ENCODE measurements around the gene CST11.

CST11 gene

GRCh38 chr20:23436681-23437080 is 16.0 kb downstream of the CST11 start:
- no peak for TF ChIP-seq MAX (IDR thresholded peaks at IDR 0.05)
- TF ChIP-seq TCF12 (IDR thresholded peaks at IDR 0.05; ENCODE audit: low read depth) = no peak
- no peak for TF ChIP-seq EGR1 (IDR thresholded peaks at IDR 0.05)
- TF ChIP-seq EP300 (IDR thresholded peaks at IDR 0.05; ENCODE audit: borderline replicate concordance) = no peak
- no peak for TF ChIP-seq CEBPB (IDR thresholded peaks at IDR 0.05)
- no peak for TF ChIP-seq RAD21 (IDR thresholded peaks at IDR 0.05; ENCODE audit: low read depth)
- TF ChIP-seq YY1 (IDR thresholded peaks at IDR 0.05; ENCODE audit: low read depth) = no peak
- TF ChIP-seq ZBTB7A (IDR thresholded peaks at IDR 0.05; ENCODE audit: low read depth) = no peak
- TF ChIP-seq, protein P1, sequence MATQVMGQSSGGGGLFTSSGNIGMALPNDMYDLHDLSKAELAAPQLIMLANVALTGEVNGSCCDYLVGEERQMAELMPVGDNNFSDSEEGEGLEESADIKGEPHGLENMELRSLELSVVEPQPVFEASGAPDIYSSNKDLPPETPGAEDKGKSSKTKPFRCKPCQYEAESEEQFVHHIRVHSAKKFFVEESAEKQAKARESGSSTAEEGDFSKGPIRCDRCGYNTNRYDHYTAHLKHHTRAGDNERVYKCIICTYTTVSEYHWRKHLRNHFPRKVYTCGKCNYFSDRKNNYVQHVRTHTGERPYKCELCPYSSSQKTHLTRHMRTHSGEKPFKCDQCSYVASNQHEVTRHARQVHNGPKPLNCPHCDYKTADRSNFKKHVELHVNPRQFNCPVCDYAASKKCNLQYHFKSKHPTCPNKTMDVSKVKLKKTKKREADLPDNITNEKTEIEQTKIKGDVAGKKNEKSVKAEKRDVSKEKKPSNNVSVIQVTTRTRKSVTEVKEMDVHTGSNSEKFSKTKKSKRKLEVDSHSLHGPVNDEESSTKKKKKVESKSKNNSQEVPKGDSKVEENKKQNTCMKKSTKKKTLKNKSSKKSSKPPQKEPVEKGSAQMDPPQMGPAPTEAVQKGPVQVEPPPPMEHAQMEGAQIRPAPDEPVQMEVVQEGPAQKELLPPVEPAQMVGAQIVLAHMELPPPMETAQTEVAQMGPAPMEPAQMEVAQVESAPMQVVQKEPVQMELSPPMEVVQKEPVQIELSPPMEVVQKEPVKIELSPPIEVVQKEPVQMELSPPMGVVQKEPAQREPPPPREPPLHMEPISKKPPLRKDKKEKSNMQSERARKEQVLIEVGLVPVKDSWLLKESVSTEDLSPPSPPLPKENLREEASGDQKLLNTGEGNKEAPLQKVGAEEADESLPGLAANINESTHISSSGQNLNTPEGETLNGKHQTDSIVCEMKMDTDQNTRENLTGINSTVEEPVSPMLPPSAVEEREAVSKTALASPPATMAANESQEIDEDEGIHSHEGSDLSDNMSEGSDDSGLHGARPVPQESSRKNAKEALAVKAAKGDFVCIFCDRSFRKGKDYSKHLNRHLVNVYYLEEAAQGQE (IDR thresholded peaks at IDR 0.05; ENCODE audit: low read depth) = no peak
- no peak for TF ChIP-seq FOXM1 (IDR thresholded peaks at IDR 0.05; ENCODE audit: borderline replicate concordance, low read depth)
- TF ChIP-seq USF1 (IDR thresholded peaks at IDR 0.05) = no peak
- no peak for TF ChIP-seq TAF1 (IDR thresholded peaks at IDR 0.05; ENCODE audit: low read depth)
- no peak for TF ChIP-seq CREB1 (IDR thresholded peaks at IDR 0.05; ENCODE audit: low read depth)
- no peak for TF ChIP-seq TEAD4 (IDR thresholded peaks at IDR 0.05)
- no peak for TF ChIP-seq NFIC (IDR thresholded peaks at IDR 0.05)

DNA sequence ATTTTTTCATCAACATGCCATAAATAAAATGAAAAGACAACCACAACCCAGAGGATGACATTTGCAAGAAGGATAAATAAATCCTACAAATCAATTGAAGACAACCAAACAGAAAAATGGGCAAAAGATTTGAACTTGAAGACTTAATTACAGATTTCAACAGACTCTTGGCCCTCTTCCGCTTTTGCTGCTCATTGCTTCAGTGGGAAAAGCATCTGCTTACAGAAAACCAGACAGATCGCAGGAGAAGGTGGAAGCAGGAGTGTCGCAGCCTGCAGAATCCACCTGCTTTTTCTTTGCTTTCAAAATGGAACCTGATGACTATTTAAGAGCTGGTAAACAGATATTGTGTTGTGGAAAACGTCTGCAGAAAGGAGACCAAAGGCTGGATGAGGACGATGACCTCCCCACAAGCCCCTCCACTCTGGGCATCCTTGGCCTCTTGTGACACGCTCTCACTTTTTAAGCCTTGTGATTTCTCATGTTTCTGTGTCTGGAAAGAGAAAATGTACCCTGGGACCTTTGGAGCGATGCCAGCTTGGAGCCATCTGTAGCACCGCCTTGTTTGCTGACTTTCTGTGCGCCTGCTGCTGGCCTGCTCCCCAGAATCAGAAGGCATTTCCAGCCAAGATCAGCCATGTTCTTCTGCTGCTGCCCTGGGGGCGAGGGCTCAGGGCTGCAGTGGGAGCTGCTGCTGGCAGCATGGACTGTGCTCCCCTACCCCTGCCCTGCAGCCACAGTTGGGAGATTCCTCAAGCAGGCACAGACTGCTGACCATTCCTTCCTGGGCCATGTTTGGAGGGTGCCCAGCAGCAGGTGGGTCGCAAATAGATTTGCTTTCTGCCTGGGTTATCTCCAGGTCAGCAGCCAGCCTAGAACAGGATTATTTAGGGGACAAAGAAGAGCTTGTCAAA is 16.8 kb downstream of the CST11 start:
- TF ChIP-seq RAD21 (IDR thresholded peaks at IDR 0.05; ENCODE audit: low read depth) (no peak), YY1 (IDR thresholded peaks at IDR 0.05; ENCODE audit: low read depth) (no peak), MAX (IDR thresholded peaks at IDR 0.05) (no peak), TAF1 (IDR thresholded peaks at IDR 0.05; ENCODE audit: low read depth) (no peak), USF1 (IDR thresholded peaks at IDR 0.05) (no peak), TCF12 (IDR thresholded peaks at IDR 0.05; ENCODE audit: low read depth) (no peak), CEBPB (IDR thresholded peaks at IDR 0.05) (no peak), FOXM1 (IDR thresholded peaks at IDR 0.05; ENCODE audit: borderline replicate concordance, low read depth) (no peak), EP300 (IDR thresholded peaks at IDR 0.05; ENCODE audit: borderline replicate concordance) (no peak), TEAD4 (IDR thresholded peaks at IDR 0.05) (no peak), CREB1 (IDR thresholded peaks at IDR 0.05; ENCODE audit: low read depth) (no peak), EGR1 (IDR thresholded peaks at IDR 0.05) (no peak), NFIC (IDR thresholded peaks at IDR 0.05) (no peak), ZBTB7A (IDR thresholded peaks at IDR 0.05; ENCODE audit: low read depth) (no peak)
- TF ChIP-seq, protein P1 (IDR thresholded peaks at IDR 0.05; ENCODE audit: low read depth) = no peak

DNA sequence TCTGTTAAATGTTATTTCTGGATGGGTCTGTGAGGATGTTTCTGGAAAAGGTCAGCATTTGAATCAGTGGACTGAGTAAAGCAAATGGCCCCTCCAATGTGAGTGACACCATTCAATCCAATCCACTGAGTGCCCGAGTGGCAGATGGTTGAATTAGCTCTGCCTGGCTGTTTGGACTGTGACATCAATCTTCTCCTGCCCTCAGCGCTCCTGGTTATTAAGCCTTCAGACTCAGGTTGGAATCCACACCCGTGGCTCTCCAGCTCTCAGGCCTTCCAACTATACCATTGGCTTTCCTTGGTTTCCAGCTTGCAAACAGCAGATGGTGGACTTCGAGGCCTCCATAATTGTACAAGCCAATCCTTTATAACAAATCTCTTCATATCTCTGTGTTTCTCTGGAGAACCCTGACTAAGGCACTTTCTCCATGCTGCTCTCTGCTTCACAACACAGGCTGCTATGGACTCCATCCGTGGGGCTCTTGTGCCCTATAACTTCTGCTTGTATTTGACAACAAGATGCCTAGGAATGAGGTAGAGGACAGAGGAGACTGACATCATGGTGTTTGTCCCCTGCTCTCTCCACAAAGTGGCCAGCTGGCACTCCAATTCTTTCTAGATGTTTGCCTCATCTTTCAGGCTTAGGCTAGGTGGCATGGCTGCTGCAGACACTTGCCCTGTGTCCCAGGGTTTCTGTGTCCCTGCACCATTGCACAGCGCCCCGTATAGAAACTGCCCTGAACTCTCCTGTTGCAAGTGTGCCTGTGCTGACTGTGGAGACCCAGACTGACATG is 18.0 kb downstream of the CST11 start:
- no peak for TF ChIP-seq TAF1 (IDR thresholded peaks at IDR 0.05; ENCODE audit: low read depth)
- TF ChIP-seq, protein P1 (IDR thresholded peaks at IDR 0.05; ENCODE audit: low read depth) = no peak
- TF ChIP-seq FOXM1 (IDR thresholded peaks at IDR 0.05; ENCODE audit: borderline replicate concordance, low read depth) = no peak
- TF ChIP-seq NFIC (IDR thresholded peaks at IDR 0.05) = no peak
- TF ChIP-seq TEAD4 (IDR thresholded peaks at IDR 0.05) = no peak
- no peak for TF ChIP-seq YY1 (IDR thresholded peaks at IDR 0.05; ENCODE audit: low read depth)
- TF ChIP-seq EGR1 (IDR thresholded peaks at IDR 0.05) = no peak
- no peak for TF ChIP-seq CREB1 (IDR thresholded peaks at IDR 0.05; ENCODE audit: low read depth)
- no peak for TF ChIP-seq CEBPB (IDR thresholded peaks at IDR 0.05)
- no peak for TF ChIP-seq EP300 (IDR thresholded peaks at IDR 0.05; ENCODE audit: borderline replicate concordance)
- TF ChIP-seq MAX (IDR thresholded peaks at IDR 0.05) = no peak
- no peak for TF ChIP-seq USF1 (IDR thresholded peaks at IDR 0.05)
